GM15510 (cell line): ENCODE data around the gene GOLGA6L25.
"Not testable (repeated sequence)": the region's sequence is repeated elsewhere in the genome, so short reads cannot be mapped to it uniquely, and the experiment has no call there.

Experiments
- POLR2A ChIP-seq: IDR thresholded peaks from 3 replicates; pipeline ENCODE4 v1.6.1; 2011; ENCODE audit warnings: borderline replicate concordance; ENCODE audit not compliant: insufficient read length; ENCODE audit errors: extremely low read depth

Gene GOLGA6L25

GRCh38 chr15:28553268-28553667 is at the start of gene GOLGA6L25:
Gene GOLGA6L25 (plus strand): TSS chr15:28553568. CDS start chr15:28553629, 61 bp downstream.
- not testable (repeated sequence) for TF ChIP-seq POLR2A

GRCh38 chr15:28532954-28533353 is 20.4 kb upstream of the GOLGA6L25 start, which contains the start of gene GOLGA8G:
Gene GOLGA8G (minus strand): TSS chr15:28532971. CDS start chr15:28532909, 62 bp downstream.
- TF ChIP-seq POLR2A = not testable (repeated sequence)
